Measurements from ENCODE around the gene TCEAL3. TPM values are rescaled to one million over a fixed set of nuclear protein-coding genes. Genes with fewer than 3 reads are reported as not detected.
"Not testable (repeated sequence)": the region's sequence is repeated elsewhere in the genome, so short reads cannot be mapped to it uniquely, and the experiment has no call there.

Gene TCEAL3
- total RNA-seq, 1 experiment from 2014 or later = 1.0 TPM

DNA sequence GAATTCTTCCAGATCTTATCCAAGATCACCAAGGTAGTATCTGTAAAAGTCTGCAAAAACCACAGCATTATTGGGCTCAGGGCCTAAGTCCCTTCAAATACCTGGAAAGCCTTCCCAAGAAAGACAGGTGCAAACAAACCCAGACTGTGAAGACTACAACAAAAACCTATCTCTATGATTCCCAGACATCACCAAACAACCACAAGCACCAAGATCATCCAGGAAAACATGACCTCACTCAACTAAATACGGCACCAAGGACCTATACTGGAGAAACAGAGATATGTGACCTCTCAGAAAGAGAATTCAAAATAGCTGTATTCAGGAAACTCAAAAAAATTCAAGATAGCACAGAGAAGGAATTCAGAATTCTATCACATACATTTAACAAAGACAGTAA lies 36.4 kb downstream of the TCEAL3 start:
- no peaks in the 10 kb centered on the region for H3K27me3 ChIP-seq
- no peak for DNase-seq
- no peaks in the 10 kb centered on the region for H3K36me3 ChIP-seq
- H3K9me3 ChIP-seq = 0 out of 2 replicates have a peak, but pooled peaks cover 5% of the 10 kb centered on the region
- H3K4me3 ChIP-seq = no peak overlapping the region

DNA sequence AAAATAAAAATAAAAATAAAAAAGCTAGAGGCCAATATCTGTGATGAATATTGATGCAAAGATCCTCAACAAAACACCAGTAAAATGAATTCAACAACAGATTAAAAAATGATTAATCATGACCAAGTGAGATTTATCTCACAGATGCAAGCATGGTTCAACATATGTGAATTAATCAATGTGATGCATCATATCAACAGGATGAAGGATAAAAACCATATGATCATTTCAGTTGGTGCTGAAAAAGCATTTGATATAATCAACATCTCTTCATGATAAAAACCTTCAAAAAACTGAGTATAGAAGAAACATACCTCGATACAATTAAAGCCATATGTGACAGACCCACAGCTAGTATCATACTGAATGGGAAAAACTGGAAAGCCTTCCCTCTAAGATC lies 39.9 kb downstream of the TCEAL3 start:
- no peak for DNase-seq
- Histone ChIP-seq H3K4me3 (no peak overlapping the region), H3K9me3 (0 out of 2 replicates have a peak, but pooled peaks cover 5% of the 10 kb centered on the region), H3K36me3 (no peaks in the 10 kb centered on the region), H3K27me3 (no peaks in the 10 kb centered on the region)

DNA sequence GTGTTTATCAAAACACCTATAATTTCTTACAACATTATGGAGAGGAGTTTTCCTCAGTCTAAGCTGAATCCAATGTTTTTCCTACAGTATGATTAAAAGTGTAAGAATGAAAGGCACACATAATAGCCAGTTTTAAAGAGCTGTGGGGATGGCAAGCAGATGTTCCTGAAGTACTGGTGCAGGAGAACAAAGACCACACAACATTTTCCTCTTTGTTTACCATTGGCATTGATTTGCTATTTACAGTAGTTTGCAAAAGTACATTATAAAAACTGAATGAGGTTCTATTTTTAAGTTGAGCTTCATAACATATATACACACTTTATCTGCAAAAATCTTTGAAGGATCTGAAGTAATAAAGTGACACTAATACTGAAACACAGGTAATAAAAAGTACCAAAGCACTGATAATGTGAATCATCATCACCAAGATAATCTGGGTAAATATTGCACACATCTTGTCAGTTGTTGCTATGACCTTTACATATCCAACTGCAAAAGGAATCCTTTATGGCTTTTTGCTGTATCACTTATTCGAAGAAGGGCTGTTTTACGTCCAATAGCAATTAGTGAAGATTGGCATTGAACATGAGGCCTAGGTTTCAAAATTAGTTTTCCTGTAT lies 43.5 kb downstream of the TCEAL3 start:
- DNase-seq = no peak
- H3K9me3 ChIP-seq = 0 out of 2 replicates have a peak, but pooled peaks cover 1% of the 10 kb centered on the region
- H3K36me3 ChIP-seq = no peaks in the 10 kb centered on the region
- H3K4me3 ChIP-seq = no peak overlapping the region
- no peaks in the 10 kb centered on the region for H3K27me3 ChIP-seq

DNA sequence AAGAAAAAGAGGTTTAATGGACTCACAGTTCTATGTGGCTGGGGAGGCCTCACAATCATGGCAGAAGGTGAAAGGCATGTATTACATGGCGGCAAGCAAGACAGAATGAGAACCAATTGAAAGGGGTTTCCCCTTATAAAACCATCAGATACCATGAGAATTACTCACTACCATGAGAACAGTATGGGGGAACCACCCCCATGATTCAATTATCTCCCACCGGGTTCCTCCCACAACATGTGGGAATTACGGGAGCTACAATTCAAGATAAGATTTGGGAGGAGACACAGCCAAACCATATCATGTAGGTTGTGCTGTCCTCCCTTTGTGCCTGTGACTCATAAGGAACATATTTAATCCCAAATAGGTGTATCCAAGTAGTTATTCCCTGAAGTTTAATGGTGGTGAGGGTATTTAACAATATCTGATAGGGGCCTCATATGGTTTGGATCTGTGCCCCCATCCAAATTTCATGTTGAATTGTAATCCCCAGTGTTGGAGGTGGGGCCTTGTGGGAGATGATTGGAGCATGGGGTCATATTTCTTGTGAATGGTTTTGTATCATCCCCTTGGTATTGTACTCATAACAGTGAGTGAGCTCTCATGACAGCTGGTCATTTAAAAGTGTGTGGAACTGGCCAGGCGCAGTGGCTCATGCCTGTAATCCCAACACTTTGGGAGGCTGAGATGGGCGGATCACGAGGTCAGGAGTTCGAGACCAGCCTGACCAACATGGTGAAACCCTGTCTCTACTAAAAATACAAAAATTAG lies 47.7 kb downstream of the TCEAL3 start:
- H3K4me3 ChIP-seq, H3K27me3 ChIP-seq, H3K9me3 ChIP-seq, H3K36me3 ChIP-seq, DNase-seq: not testable (repeated sequence)

DNA sequence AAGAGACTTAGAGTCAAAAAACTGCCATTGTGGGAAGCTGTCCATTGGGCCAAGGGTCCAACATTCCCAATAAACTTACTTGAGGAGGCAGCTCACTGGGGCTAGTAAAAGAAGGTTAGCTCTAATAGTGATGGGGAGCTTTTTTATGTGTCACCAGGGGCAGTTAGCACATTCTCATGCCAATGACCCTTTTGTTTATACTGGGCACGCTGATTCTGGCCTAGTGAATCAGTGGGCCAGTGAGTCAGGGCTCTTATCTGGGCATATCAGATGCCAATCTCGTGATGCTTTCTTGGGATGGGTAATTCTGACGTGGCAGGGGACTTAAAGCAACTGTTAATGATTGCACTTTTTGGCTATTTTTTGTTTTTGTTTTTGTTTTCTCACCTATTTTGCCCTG lies 48.9 kb downstream of the TCEAL3 start:
- peak; percentile 79 for DNase-seq
- Histone ChIP-seq H3K4me3 (no peak overlapping the region), H3K9me3 (no peaks in the 10 kb centered on the region), H3K27me3 (no peaks in the 10 kb centered on the region), H3K36me3 (no peaks in the 10 kb centered on the region)

DNA sequence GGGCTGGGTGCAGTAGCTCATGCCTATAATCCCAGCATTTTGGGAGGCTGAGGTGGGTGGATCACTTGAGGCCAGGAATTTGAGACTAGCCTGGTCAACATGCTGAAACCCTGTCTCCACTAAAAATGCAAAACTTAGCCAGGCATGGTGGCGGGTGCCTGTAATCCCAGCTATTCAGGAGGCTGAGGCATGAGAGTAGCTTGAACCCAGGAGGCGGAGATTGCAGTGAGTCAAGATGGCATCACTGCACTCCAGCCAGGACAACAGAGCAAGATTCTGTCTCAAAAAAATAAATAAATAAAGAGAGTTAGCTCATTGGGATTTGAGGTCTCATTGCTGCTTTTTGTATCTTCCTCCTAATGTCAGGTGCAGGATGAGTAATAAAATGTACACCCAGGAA lies 49.3 kb downstream of the TCEAL3 start:
- not testable (repeated sequence) for H3K4me3 ChIP-seq, H3K27me3 ChIP-seq, H3K9me3 ChIP-seq, H3K36me3 ChIP-seq
- DNase-seq = peak; percentile 68

DNA sequence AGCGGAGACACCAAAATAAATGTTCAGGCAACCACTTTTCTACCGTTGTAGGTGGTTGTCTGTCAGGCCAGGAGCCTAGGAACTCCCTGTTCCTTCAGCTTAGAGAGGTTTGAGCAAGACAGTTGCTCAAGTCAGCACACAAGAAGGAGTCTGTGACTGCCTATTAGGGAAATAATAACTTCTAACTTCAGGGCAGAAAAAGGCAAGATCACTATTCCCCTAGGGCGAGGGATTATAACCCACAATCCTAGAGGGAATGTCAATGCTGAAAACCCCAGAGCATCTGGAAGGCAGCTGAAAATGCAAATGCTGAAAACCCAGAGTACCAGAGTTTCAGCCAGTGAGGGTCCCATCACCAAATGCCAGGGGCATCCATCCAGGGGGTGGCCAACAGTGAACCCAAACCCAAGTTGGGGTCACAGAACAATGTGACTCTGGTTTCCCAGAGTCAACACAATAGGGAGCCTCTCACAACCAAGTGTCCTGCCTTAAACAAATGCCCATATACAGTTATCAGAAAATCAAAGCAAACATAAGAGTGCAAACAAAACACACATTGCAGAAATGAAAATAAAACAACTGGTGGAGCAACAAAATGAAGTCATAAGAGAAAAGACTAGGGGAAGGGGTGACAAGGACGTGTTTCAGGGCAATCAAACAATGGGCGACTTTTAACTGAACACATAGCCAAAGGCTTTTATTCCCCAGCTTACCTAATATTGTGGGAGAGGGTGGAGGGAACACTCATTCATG lies 51.1 kb downstream of the TCEAL3 start:
- no peak for DNase-seq
- Histone ChIP-seq H3K36me3 (no peaks in the 10 kb centered on the region), H3K9me3 (no peaks in the 10 kb centered on the region), H3K4me3 (no peak overlapping the region), H3K27me3 (no peaks in the 10 kb centered on the region)

DNA sequence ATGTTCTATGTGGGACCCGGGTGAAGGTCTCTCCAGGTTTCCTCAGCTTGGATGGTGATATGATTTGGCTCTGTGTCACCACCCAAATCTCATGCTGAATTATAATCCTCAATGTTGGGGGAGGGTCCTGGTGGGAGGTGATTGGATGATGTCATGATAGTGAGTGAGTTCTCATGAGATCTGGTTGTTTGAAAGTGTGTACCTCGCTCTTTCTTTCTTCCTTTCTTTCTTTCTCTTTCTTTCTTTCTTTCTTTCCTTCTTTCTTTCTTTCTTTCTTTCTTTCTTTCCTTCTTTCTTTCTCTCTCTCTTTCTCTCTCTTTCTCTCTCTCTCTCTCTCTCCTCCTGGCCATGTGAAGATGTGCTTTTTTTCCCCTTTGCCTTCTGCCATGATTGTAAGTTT lies 51.7 kb downstream of the TCEAL3 start:
- H3K9me3 ChIP-seq, H3K4me3 ChIP-seq, DNase-seq, H3K27me3 ChIP-seq, H3K36me3 ChIP-seq: not testable (repeated sequence)

Other genes starting within 250 kb of the TCEAL3 start
- 153 and 210 TPM in 2 replicates for gene BEX3, start 231.4 kb upstream of the TCEAL3 start, total RNA-seq (2014; rRNA removed; shearing (Covaris generic); ENCODE audit: low replicate concordance)
- gene RAB40A, start 88.5 kb upstream of the TCEAL3 start, total RNA-seq (2014; rRNA removed; shearing (Covaris generic); ENCODE audit: low replicate concordance) = not detected in 2 replicates
- 12.9 and 22.8 TPM in 2 replicates for gene TCEAL4, start 22.4 kb upstream of the TCEAL3 start, total RNA-seq (2014; rRNA removed; shearing (Covaris generic); ENCODE audit: low replicate concordance)
- gene TCEAL1, start 21.0 kb downstream of the TCEAL3 start, total RNA-seq (2014; rRNA removed; shearing (Covaris generic); ENCODE audit: low replicate concordance) = 25.0 and 63.8 TPM in 2 replicates
- 919 and 2,011 TPM in 2 replicates for gene MORF4L2, start 78.7 kb downstream of the TCEAL3 start, total RNA-seq (2014; rRNA removed; shearing (Covaris generic); ENCODE audit: low replicate concordance)
- gene TMEM31, start 102.9 kb downstream of the TCEAL3 start, total RNA-seq (2014; rRNA removed; shearing (Covaris generic); ENCODE audit: low replicate concordance) = not detected in 2 replicates
- gene PLP1, start 168.9 kb downstream of the TCEAL3 start, total RNA-seq (2014; rRNA removed; shearing (Covaris generic); ENCODE audit: low replicate concordance) = not detected in 2 replicates
- 0.15 and 0.26 TPM in 2 replicates for gene RAB9B, start 224.3 kb downstream of the TCEAL3 start, total RNA-seq (2014; rRNA removed; shearing (Covaris generic); ENCODE audit: low replicate concordance)

Data from MG63 (cell line).